GM12872 (cell line): ENCODE measurements around the gene TMEM176B.

ENCODE experiments used
- CTCF ChIP-seq: IDR thresholded peaks from 3 replicates; pipeline ENCODE4 v1.5.1; 2011; ENCODE audit warnings: low read depth, mild to moderate bottlenecking, low read length, moderate library complexity; ENCODE audit not compliant: insufficient read depth

TMEM176B gene

DNA sequence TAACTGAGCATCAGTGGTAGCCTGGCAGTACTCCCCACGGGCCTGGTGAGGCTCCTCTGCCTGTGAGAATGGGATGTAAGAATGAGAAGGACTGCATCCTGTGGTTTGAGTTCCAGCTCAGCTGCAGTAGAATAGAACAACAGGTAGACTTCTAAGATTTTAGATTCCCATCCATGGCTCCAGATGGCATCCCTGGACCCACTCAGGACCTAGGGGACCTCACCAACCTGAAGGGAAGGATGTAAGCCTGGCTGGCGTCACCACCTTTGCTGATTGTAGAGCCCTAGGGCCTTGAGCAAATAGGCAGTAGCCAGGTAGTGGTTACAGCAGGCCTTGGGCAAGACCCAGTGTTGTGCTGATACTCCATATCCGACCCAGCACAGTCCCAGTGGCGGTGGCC is 42.6 kb upstream of the TMEM176B start:
- TF ChIP-seq CTCF, result no peak

DNA sequence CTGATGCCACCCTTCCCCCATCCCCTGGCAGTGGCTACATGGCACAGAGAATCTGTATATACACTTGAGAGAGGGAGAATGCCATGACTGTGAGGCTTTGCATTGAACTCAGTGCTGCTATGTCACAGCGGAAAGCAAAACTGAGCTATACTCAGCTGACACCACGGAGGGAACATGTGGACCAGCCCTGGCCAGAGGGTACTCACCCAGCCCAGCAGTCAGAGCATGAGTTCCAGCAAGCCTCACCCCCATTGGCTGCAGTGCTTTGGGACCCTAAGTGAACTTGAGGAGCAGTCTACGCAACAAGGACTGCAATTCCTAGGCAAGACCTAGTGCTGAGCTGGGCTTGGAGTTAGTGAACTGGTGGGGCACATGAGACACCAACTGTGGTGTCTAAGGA is 41.9 kb upstream of the TMEM176B start:
- TF ChIP-seq CTCF, result no peak

DNA sequence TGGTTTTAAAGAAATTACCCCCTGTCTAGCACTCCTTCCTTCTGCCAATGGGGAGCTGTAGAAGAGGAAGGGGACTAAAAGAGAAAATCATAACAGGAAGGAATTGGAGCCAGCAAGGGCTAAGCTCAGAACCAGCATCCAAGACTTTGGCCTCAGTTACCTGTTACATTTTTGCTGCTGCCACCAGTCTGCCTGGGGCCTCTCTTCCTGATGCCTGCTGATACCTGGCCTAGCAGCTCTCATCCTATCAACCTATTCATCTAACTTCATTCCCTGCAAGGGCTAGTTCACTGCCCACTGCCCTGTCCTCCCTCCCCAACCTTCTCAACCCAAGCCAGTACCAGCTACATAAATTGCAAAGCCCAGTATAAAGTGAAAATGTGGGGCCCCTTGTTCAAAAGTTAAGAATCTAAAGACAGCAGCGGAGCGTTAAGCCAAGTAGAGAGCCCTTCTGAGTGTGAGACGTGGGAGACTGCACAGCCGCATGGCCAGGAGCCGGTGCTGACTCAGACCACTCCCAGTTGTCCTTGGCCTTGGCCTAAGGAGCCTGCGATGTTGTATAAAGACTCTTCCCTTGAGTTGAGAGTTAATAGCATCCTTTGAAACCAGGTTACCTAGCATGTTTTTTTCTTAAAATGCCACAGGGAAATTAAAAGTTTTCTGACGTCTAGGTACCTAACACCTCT is 38.9 kb upstream of the TMEM176B start:
- TF ChIP-seq CTCF, result no peak

DNA sequence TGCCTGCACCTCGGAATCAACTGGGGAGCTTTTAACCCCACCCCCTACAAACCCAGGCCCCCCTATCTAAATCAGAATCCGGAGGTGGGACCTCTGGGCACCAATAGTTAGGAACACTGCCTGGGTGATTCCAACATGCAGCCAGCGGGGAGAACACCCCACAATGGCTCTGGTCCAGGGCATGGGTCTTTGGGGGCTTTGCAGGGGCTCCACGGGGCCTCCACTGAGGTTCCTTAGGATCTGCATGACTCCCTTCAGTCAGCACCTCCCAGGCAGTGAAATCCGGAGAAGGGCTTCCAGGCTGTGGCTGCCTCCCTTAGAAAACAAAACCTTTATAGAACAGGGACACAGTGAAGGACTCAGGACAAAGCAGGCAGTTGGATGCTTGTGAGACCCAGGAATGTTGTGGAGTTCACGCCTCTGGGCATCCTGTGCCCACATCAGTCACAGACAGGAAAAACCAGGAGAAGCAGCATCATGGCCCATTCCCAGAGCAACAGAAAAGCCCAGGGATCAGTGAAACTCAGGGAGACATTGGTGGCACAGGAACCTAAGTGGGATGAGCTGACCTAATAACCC is 35.6 kb upstream of the TMEM176B start:
- TF ChIP-seq CTCF, result no peak

DNA sequence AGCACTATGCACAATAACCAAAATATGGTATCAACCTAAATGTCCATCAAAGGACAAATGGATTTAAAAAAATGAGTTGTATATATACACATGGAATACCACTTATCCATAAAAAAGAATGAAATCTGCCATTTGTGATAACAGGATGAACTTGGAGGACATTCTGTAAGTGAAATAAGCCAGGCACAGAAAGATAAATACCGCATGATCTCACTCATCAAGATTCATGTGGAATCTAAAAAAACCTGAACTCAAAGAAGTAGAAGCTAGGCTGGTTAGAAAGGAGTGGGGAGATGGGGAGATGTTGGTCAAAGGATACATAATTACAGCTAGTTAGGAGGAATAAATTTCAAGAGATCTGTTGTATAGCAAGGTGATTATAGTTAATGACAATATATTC is 34.9 kb upstream of the TMEM176B start:
- TF ChIP-seq CTCF, result no peak

DNA sequence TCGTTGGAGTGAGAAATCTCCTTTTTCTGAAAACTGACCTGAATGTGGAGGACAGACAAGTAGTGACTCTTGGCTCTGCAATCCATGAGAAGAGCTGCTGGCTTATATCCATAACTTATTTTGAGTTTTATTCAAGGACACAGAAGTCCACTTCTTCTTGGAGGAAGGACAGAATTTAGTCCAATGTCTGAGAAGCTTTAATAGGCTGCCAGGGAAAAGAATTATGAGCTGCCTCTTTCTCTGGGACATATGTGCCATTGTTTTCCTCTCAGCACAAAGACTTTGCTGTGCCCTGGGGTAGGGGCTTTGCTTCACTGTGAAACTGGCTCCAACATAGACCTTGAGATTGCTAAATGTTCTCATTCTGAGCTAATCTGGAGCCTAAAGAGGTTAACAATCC is 31.7 kb upstream of the TMEM176B start:
- TF ChIP-seq CTCF, result no peak

- TF ChIP-seq CTCF, result no peak
Measured at GRCh38 chr7:150830937-150831336, 30.8 kb upstream of the TMEM176B start.
